CD4-positive, alpha-beta T cell (primary cell): ENCODE results near the gene VPS4B. TPM values are rescaled to one million over a fixed set of nuclear protein-coding genes. Genes with fewer than 3 reads are reported as not detected.
A peak's percentile ranks its signal among the peaks of the same experiment; 100 is the strongest.

Source experiments
- ATAC-seq: fragments of 200-7000 bp; cut with Tn5 transposase; one replicate; pipeline ENCODE4 v1.10.0; 2022; ENCODE audit warnings: mild to moderate bottlenecking; ENCODE audit not compliant: poor library complexity
- CTCF ChIA-PET: fragments of 350-600 bp; sonication (Branson Sonifier 250); formaldehyde crosslinking; loops from one replicate; lab custom pipeline; 2021; ENCODE audit warnings: antibody characterized with exemption, inconsistent platforms; lab: Charles Lee
- POLR2A ChIA-PET: fragments of 350-600 bp; sonication (Branson Sonifier 250); formaldehyde crosslinking; loops from one replicate; lab custom pipeline; 2021; ENCODE audit warnings: antibody characterized with exemption, inconsistent platforms; lab: Charles Lee
- DNase-seq, 14 experiments: peaks; one replicate each; pipeline ENCODE4 v3.0.0-alpha.2; 2013 to 2020; ENCODE audit warnings: mixed read lengths in 2 of 14
- H3K27ac ChIP-seq, 2 donors: one replicate each; pipeline versions ENCODE4 v1.5.1 to v1.7.0; 2013; ENCODE audit warnings: low read length in 2 of 2, low read depth in 1 of 2, mild to moderate bottlenecking in 1 of 2
- H3K27me3 ChIP-seq, 2 experiments: 1 replicate in 1 of 2; 2 replicates in 1 of 2; pipeline versions ENCODE4 v1.6.1 to v1.7.0; 2013; ENCODE audit warnings: low read length in 2 of 2, control low read depth in 1 of 2, mild to moderate bottlenecking in 1 of 2, moderate library complexity in 1 of 2; ENCODE audit not compliant: insufficient read depth in 2 of 2, control insufficient read depth in 1 of 2
- H3K36me3 ChIP-seq: one replicate; pipeline ENCODE4 v1.6.1; 2013; ENCODE audit warnings: low read length, control low read depth; ENCODE audit not compliant: insufficient read depth
- H3K4me1 ChIP-seq: one replicate; pipeline ENCODE4 v1.6.1; 2013; ENCODE audit warnings: low read length, control low read depth; ENCODE audit not compliant: insufficient read depth
- H3K4me3 ChIP-seq: one replicate; pipeline ENCODE4 v1.5.1; 2013; ENCODE audit warnings: mild to moderate bottlenecking, low read length, moderate library complexity
- H3K9me3 ChIP-seq, 2 experiments: 1 replicate in 1 of 2; 2 replicates in 1 of 2; pipeline versions ENCODE4 v1.6.1 to v1.7.0; 2013; ENCODE audit warnings: low read length in 2 of 2, mild to moderate bottlenecking in 2 of 2, control low read depth in 1 of 2, moderate library complexity in 1 of 2; ENCODE audit not compliant: control insufficient read depth in 1 of 2, insufficient read depth in 1 of 2
- H3K27ac Mint-ChIP-seq: one replicate; pipeline ENCODE4 v1.8.0; 2020; ENCODE audit warnings: mixed read lengths
- H3K27me3 Mint-ChIP-seq: one replicate; pipeline ENCODE4 v1.8.0; 2021; ENCODE audit warnings: mixed read lengths
- H3K36me3 Mint-ChIP-seq: one replicate; pipeline ENCODE4 v1.8.0; 2021; ENCODE audit warnings: low read depth, mixed read lengths
- H3K4me1 Mint-ChIP-seq: one replicate; pipeline ENCODE4 v1.8.0; 2021; ENCODE audit warnings: low read depth, mixed read lengths
- H3K4me3 Mint-ChIP-seq: one replicate; pipeline ENCODE4 v1.8.0; 2020; ENCODE audit warnings: mild to moderate bottlenecking, mixed read lengths
- H3K9me3 Mint-ChIP-seq: one replicate; pipeline ENCODE4 v1.8.0; 2020; ENCODE audit warnings: mixed read lengths
- CTCF ChIP-seq: fragments of 200-600 bp; IDR thresholded peaks from one replicate; pipeline ENCODE4 v1.8.0; 2022; ENCODE audit warnings: antibody characterized with exemption, mild to moderate bottlenecking
- intact Hi-C, 2 experiments: fragments of 100-400 bp; cut with DNase I in 1 of 2; cut with micrococcal nuclease in 1 of 2; formaldehyde crosslinking; loops; one replicate each; pipeline versions ENCODE4 v1.15.1 to v1.9.0; 2023 to 2025; cut with DNase I, micrococcal nuclease
- total RNA-seq, 174 experiments: library from RNA in 2 of 174; stranded (reverse) in 2 of 174; gene quantifications; one replicate each; pipeline ENCODE4 v1.2.3 and lab custom pipeline; 2021 to 2026

Gene VPS4B
- total RNA-seq, 2 experiments from 2014 or later, result 46.0 to 50.8 TPM

- intact Hi-C loops, result no loop called here
- ChIA-PET POLR2A (interaction anchor here (3.8 kb wide), 1 partner anchor 11 kb away, joined by 25 read pairs; the partner anchor contains the start of gene VPS4B), CTCF (interaction anchor here (1.3 to 1.4 kb wide), 2 partner anchors 11 to 92 kb away, joined by 3 to 4 read pairs; partner anchors contain the start of gene VPS4B)
- no peaks in the 10 kb centered on the region for H3K27me3 ChIP-seq
- H3K36me3 ChIP-seq, result peaks cover 70% of the 10 kb centered on the region
- DNase-seq (no peak), ATAC-seq (no peak)
- Mint-ChIP-seq H3K27me3 (no peaks in the 10 kb centered on the region), H3K9me3 (no peaks in the 10 kb centered on the region), H3K4me1 (peaks cover 57% of the 10 kb centered on the region), H3K27ac (peak overlapping the region; percentile 73), H3K4me3 (no peak overlapping the region), H3K36me3 (peaks cover 87% of the 10 kb centered on the region)
- H3K9me3 ChIP-seq, result no peaks in the 10 kb centered on the region
- TF ChIP-seq CTCF, result no peak
- H3K4me3 ChIP-seq, result no peak overlapping the region
- H3K4me1 ChIP-seq, result peaks cover 11% of the 10 kb centered on the region
- H3K27ac ChIP-seq, result no peak overlapping the region
Observed at GRCh38 chr18:63410792-63411191, 11.5 kb downstream of the VPS4B start.

GRCh38 chr18:63409301-63409700, 13.0 kb downstream of the VPS4B start:
- Histone ChIP-seq H3K4me3 (no peak overlapping the region), H3K9me3 (no peaks in the 10 kb centered on the region), H3K27ac (no peak overlapping the region), H3K36me3 (peaks cover 68% of the 10 kb centered on the region), H3K4me1 (peaks cover 11% of the 10 kb centered on the region), H3K27me3 (no peaks in the 10 kb centered on the region)
- DNase-seq (peak in 4 of 14 experiments; percentile 14 to 47 (median 25)), ATAC-seq (peak; percentile 34)
- intact Hi-C loops, result loop anchor here in 1 of 2 experiments (5.0 kb wide), 1 partner anchor 42 kb away; the partner anchor contains the start of gene KDSR
- no peak for TF ChIP-seq CTCF
- Mint-ChIP-seq H3K4me3 (no peak overlapping the region), H3K27me3 (no peaks in the 10 kb centered on the region), H3K9me3 (no peaks in the 10 kb centered on the region), H3K27ac (peak overlapping the region; percentile 73), H3K36me3 (peaks cover 91% of the 10 kb centered on the region), H3K4me1 (peaks cover 51% of the 10 kb centered on the region)
- CTCF ChIA-PET, result interaction anchor here (1.2 kb wide), 1 partner anchor 30 kb away, joined by 4 read pairs; no protein-coding TSS in a partner anchor
- POLR2A ChIA-PET, result interaction anchor here (1.1 to 3.8 kb wide), 2 partner anchors 13 to 43 kb away, joined by 4 to 25 read pairs; partner anchors contain the start of gene VPS4B

- TF ChIP-seq CTCF, result no peak
- Mint-ChIP-seq H3K27me3 (no peaks in the 10 kb centered on the region), H3K4me3 (no peak overlapping the region), H3K36me3 (peaks cover 93% of the 10 kb centered on the region), H3K27ac (no peak overlapping the region), H3K9me3 (no peaks in the 10 kb centered on the region), H3K4me1 (peaks cover 39% of the 10 kb centered on the region)
- no peaks in the 10 kb centered on the region for H3K9me3 ChIP-seq
- H3K27ac ChIP-seq, result no peak overlapping the region
- H3K4me3 ChIP-seq, result no peak overlapping the region
- ATAC-seq (no peak), DNase-seq (no peak)
- CTCF ChIA-PET, result no interaction called here
- POLR2A ChIA-PET, result no interaction called here
- H3K4me1 ChIP-seq, result peaks cover 11% of the 10 kb centered on the region
- no peaks in the 10 kb centered on the region for H3K27me3 ChIP-seq
- H3K36me3 ChIP-seq, result peaks cover 81% of the 10 kb centered on the region
- intact Hi-C loops, result loop anchor here in 1 of 2 experiments (5.0 kb wide), 1 partner anchor 40 kb away; the partner anchor contains the start of gene KDSR
Observed at GRCh38 chr18:63407734-63408133, 14.5 kb downstream of the VPS4B start.
